Activated CD8-positive, alpha-beta T cell treated with anti-CD3 and anti-CD28 coated beads for 36 hours (primary cell): ENCODE results near the gene PCDH9. TPM values are rescaled to one million over a fixed set of nuclear protein-coding genes. Genes with fewer than 3 reads are reported as not detected.

Experiments used
- ATAC-seq: fragments of 200-7000 bp; cut with Tn5 transposase; one replicate; pipeline ENCODE4 v1.10.0; 2021; ENCODE audit warnings: mild to moderate bottlenecking, moderate library complexity
- CTCF ChIA-PET: fragments of 350-600 bp; sonication (Branson Sonifier 250); formaldehyde crosslinking; loops from one replicate; lab custom pipeline; 2021; ENCODE audit warnings: antibody characterized with exemption; lab: Charles Lee
- POLR2A ChIA-PET: fragments of 350-600 bp; sonication (Branson Sonifier 250); formaldehyde crosslinking; loops from one replicate; lab custom pipeline; 2021; ENCODE audit warnings: antibody characterized with exemption; lab: Charles Lee
- DNase-seq: peaks from one replicate; pipeline ENCODE4 v3.0.0-alpha.2; 2020
- H3K27ac Mint-ChIP-seq: one replicate; pipeline ENCODE4 v1.8.0; 2021; ENCODE audit warnings: mild to moderate bottlenecking, mixed read lengths
- H3K27me3 Mint-ChIP-seq: one replicate; pipeline ENCODE4 v1.8.0; 2021; ENCODE audit warnings: mixed read lengths
- H3K36me3 Mint-ChIP-seq: one replicate; pipeline ENCODE4 v1.8.0; 2021; ENCODE audit warnings: low read depth, mixed read lengths
- H3K4me1 Mint-ChIP-seq: one replicate; pipeline ENCODE4 v1.8.0; 2021; ENCODE audit warnings: low read depth, mixed read lengths
- H3K4me3 Mint-ChIP-seq: one replicate; pipeline ENCODE4 v1.8.0; 2021; ENCODE audit warnings: mild to moderate bottlenecking, moderate library complexity, mixed read lengths
- H3K9me3 Mint-ChIP-seq: one replicate; pipeline ENCODE4 v1.8.0; 2021; ENCODE audit warnings: mixed read lengths
- CTCF ChIP-seq: fragments of 200-600 bp; IDR thresholded peaks from one replicate; pipeline ENCODE4 v1.8.0; 2022; ENCODE audit warnings: antibody characterized with exemption, mild to moderate bottlenecking
- intact Hi-C: fragments of 100-400 bp; cut with micrococcal nuclease; formaldehyde crosslinking; loops from one replicate; pipeline ENCODE4 v1.10.0; 2022
- total RNA-seq, 2 experiments: library from RNA; stranded (reverse); gene quantifications; one replicate each; pipeline ENCODE4 v1.2.3, GENCODE V29; 2021

The PCDH9 gene
- total RNA-seq, 2 experiments from 2014 or later, result 0.04 to 0.14 TPM

- H3K9me3 Mint-ChIP-seq, result no peaks in the 10 kb centered on the region
- ChIA-PET POLR2A (no interaction called here), CTCF (no interaction called here)
- no peak overlapping the region for H3K4me3 Mint-ChIP-seq
- intact Hi-C loops, result no loop called here
- no peaks in the 10 kb centered on the region for H3K27me3 Mint-ChIP-seq
- ATAC-seq, result no peak
- no peaks in the 10 kb centered on the region for H3K36me3 Mint-ChIP-seq
- H3K4me1 Mint-ChIP-seq, result no peaks in the 10 kb centered on the region
- H3K27ac Mint-ChIP-seq, result no peak overlapping the region
- no peak for DNase-seq
- no peak for TF ChIP-seq CTCF
Observed at GRCh38 chr13:66859078-66859477, 371.1 kb downstream of the PCDH9 start.

DNA sequence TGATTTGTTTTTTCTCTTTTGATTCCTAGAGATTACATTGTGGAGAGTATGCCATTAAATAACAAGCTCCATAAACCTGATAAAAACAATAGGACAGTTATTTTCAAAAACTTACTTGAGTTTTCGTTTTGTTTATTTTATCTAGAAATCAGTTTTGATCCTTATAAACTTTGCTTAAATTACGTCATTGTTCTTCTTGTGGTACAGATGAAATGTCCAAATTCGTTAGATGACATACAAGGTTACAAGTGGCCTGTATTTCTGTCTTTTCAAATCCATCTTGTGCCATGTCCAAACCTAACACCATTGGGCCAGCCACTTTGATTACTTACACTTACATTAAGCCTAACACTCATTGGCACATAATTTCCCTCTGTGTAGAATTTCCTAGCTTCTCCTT is 372.0 kb downstream of the PCDH9 start:
- TF ChIP-seq CTCF, result no peak
- Mint-ChIP-seq H3K27me3 (no peaks in the 10 kb centered on the region), H3K9me3 (no peaks in the 10 kb centered on the region), H3K27ac (no peak overlapping the region), H3K4me3 (no peak overlapping the region), H3K36me3 (no peaks in the 10 kb centered on the region), H3K4me1 (no peaks in the 10 kb centered on the region)
- ATAC-seq (no peak), DNase-seq (no peak)
- intact Hi-C loops, result no loop called here
- ChIA-PET POLR2A (no interaction called here), CTCF (no interaction called here)

- CTCF ChIA-PET, result no interaction called here
- POLR2A ChIA-PET, result no interaction called here
- intact Hi-C loops, result no loop called here
- no peak overlapping the region for H3K27ac Mint-ChIP-seq
- no peak for DNase-seq
- no peaks in the 10 kb centered on the region for H3K4me1 Mint-ChIP-seq
- no peaks in the 10 kb centered on the region for H3K9me3 Mint-ChIP-seq
- TF ChIP-seq CTCF, result no peak
- no peak overlapping the region for H3K4me3 Mint-ChIP-seq
- no peaks in the 10 kb centered on the region for H3K27me3 Mint-ChIP-seq
- no peak for ATAC-seq
- no peaks in the 10 kb centered on the region for H3K36me3 Mint-ChIP-seq
Observed at GRCh38 chr13:66855131-66855530, 375.0 kb downstream of the PCDH9 start.

DNA sequence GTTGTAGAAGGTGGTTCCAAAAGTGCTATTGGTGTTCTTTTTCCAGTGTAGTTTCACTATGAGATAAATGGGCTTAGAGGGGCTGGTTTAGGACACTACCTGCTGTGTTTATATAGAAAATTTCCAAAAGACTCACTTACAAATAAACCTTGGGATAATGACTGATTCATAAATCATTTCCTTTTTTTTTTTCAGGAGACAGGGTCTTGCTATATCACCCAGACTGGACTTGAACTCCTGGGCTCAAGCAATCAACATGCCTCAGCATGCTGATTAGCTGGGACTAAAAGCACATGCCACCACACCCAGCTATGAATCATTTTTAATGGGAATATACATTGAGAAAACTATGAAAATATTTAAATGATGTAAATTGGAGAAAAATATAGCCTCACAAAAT is 376.6 kb downstream of the PCDH9 start:
- TF ChIP-seq CTCF, result no peak
- H3K27me3 Mint-ChIP-seq, result no peaks in the 10 kb centered on the region
- intact Hi-C loops, result no loop called here
- ChIA-PET POLR2A (no interaction called here), CTCF (no interaction called here)
- H3K27ac Mint-ChIP-seq, result no peak overlapping the region
- H3K36me3 Mint-ChIP-seq, result no peaks in the 10 kb centered on the region
- no peak for ATAC-seq
- H3K4me1 Mint-ChIP-seq, result no peaks in the 10 kb centered on the region
- no peaks in the 10 kb centered on the region for H3K9me3 Mint-ChIP-seq
- no peak overlapping the region for H3K4me3 Mint-ChIP-seq
- DNase-seq, result no peak

- H3K27me3 Mint-ChIP-seq, result no peaks in the 10 kb centered on the region
- ChIA-PET CTCF (no interaction called here), POLR2A (no interaction called here)
- H3K27ac Mint-ChIP-seq, result no peak overlapping the region
- ATAC-seq, result no peak
- H3K4me1 Mint-ChIP-seq, result no peaks in the 10 kb centered on the region
- H3K4me3 Mint-ChIP-seq, result no peak overlapping the region
- no peak for DNase-seq
- no peaks in the 10 kb centered on the region for H3K9me3 Mint-ChIP-seq
- intact Hi-C loops, result no loop called here
- H3K36me3 Mint-ChIP-seq, result no peaks in the 10 kb centered on the region
- TF ChIP-seq CTCF, result no peak
Observed at GRCh38 chr13:66849706-66850105, 380.4 kb downstream of the PCDH9 start.
